SK-N-SH (cell line): ENCODE results near the gene ENKD1. TPM values are rescaled to one million over a fixed set of nuclear protein-coding genes. Genes with fewer than 3 reads are reported as not detected.

ENCODE experiments used
- CTCF ChIA-PET: fragments of 300-600, 350-600 bp; formaldehyde crosslinking; extraction: SDS; loops from one replicate; lab custom pipeline; 2021; lab: Yijun Ruan, JAX
- POLR2A ChIA-PET: fragments of 350-600 bp; sonication (Branson Sonifier 250); formaldehyde crosslinking; extraction: SDS; loops from one replicate; lab custom pipeline; 2020; ENCODE audit warnings: antibody characterized with exemption, inconsistent platforms; lab: Yijun Ruan, JAX
- DNase-seq: peaks from one replicate; pipeline ENCODE4 v3.0.0; 2012
- H2AFZ ChIP-seq: fragments of 200-600 bp; sonication (generic); 2 replicates; pipeline ENCODE4 v1.8.1; 2016; ENCODE audit warnings: antibody characterized with exemption, mild to moderate bottlenecking, low read depth
- H3F3A ChIP-seq: fragments of 200-600 bp; sonication (generic); replicated peaks from 2 replicates; pipeline ENCODE3; 2016; ENCODE audit warnings: antibody characterized with exemption, mild to moderate bottlenecking; ENCODE audit not compliant: insufficient read depth
- H3K27ac ChIP-seq, 2 experiments: fragments of 200-500 bp in 1 of 2; fragments of 200-600 bp in 1 of 2; sonication (Bioruptor generic) in 1 of 2; sonication (generic), shearing (Covaris generic) in 1 of 2; 2 replicates each; pipeline versions ENCODE4 v1.5.1 to v1.6.1; 2014 to 2016; ENCODE audit warnings: low read depth in 2 of 2, inconsistent platforms in 1 of 2, low read length in 1 of 2, mild to moderate bottlenecking in 1 of 2, mixed read lengths in 1 of 2
- H3K27me3 ChIP-seq: fragments of 200-600 bp; sonication (generic), shearing (Covaris generic); 2 replicates; pipeline ENCODE4 v1.6.1; 2016; ENCODE audit warnings: mixed run types; ENCODE audit not compliant: insufficient read depth
- H3K36me3 ChIP-seq, 2 experiments: fragments of 200-500 bp in 1 of 2; fragments of 200-600 bp in 1 of 2; sonication (Bioruptor generic) in 1 of 2; sonication (generic) in 1 of 2; replicated peaks in 1 of 2; 2 replicates each; pipeline versions ENCODE3 to v1.5.1; 2014 to 2016; ENCODE audit warnings: low read length in 1 of 2, mild to moderate bottlenecking in 1 of 2; ENCODE audit not compliant: insufficient read depth in 2 of 2, control insufficient read depth in 1 of 2
- H3K4me1 ChIP-seq, 2 experiments: fragments of 200-500 bp in 1 of 2; fragments of 200-600 bp in 1 of 2; sonication (Bioruptor generic) in 1 of 2; sonication (generic), shearing (Covaris generic) in 1 of 2; 2 replicates each; pipeline versions ENCODE4 v1.5.1 to v1.6.1; 2014 to 2016; ENCODE audit warnings: low read depth in 1 of 2, low read length in 1 of 2, mixed run types in 1 of 2; ENCODE audit not compliant: insufficient read depth in 2 of 2, control insufficient read depth in 1 of 2
- H3K4me2 ChIP-seq: fragments of 200-600 bp; sonication (generic), shearing (Covaris generic); 2 replicates; pipeline ENCODE4 v1.6.1; 2017; ENCODE audit warnings: mixed run types
- H3K4me3 ChIP-seq, 2 experiments: fragments of 200-500 bp in 1 of 2; fragments of 200-600 bp in 1 of 2; sonication (Bioruptor generic) in 1 of 2; sonication (generic), shearing (Covaris generic) in 1 of 2; 2 replicates each; pipeline versions ENCODE4 v1.5.1 to v1.8.1; 2014 to 2016; ENCODE audit warnings: low read depth in 2 of 2, inconsistent platforms in 1 of 2, low read length in 1 of 2, mild to moderate bottlenecking in 1 of 2, mixed read lengths in 1 of 2, moderate library complexity in 1 of 2
- H3K79me2 ChIP-seq: fragments of 200-600 bp; sonication (generic); 2 replicates; pipeline ENCODE4 v1.8.1; 2017; ENCODE audit warnings: mild to moderate bottlenecking; ENCODE audit not compliant: insufficient read depth
- H3K9ac ChIP-seq: fragments of 200-600 bp; sonication (generic); 2 replicates; pipeline ENCODE4 v1.6.1; 2017; ENCODE audit warnings: mixed run types
- H3K9me2 ChIP-seq: fragments of 200-600 bp; sonication (generic); 2 replicates; pipeline ENCODE4 v1.6.1; 2017; ENCODE audit warnings: mixed run types
- H3K9me3 ChIP-seq: fragments of 200-600 bp; sonication (generic); 2 replicates; pipeline ENCODE4 v1.6.1; 2017; ENCODE audit warnings: mixed run types, mild to moderate bottlenecking, moderate library complexity
- H4K20me1 ChIP-seq: fragments of 200-600 bp; sonication (generic); 2 replicates; pipeline ENCODE4 v1.6.1; 2017; ENCODE audit warnings: mild to moderate bottlenecking, mixed run types; ENCODE audit not compliant: insufficient read depth
- ELF1 ChIP-seq: IDR thresholded peaks from 2 replicates; pipeline ENCODE4 v1.4.0; 2012
- EP300 ChIP-seq, 2 experiments: IDR thresholded peaks; 2 replicates each; pipeline versions ENCODE4 v1.4.0 to v1.6.1; 2012; ENCODE audit warnings: borderline replicate concordance in 1 of 2, low read depth in 1 of 2, low read length in 1 of 2
- FOSL2 ChIP-seq: IDR thresholded peaks from 2 replicates; pipeline ENCODE4 v1.4.0; 2012; ENCODE audit warnings: low read depth, mild to moderate bottlenecking, moderate library complexity, borderline replicate concordance
- FOXM1 ChIP-seq: IDR thresholded peaks from 2 replicates; pipeline ENCODE4 v1.4.0; 2012; ENCODE audit warnings: low read depth, mild to moderate bottlenecking
- JUND ChIP-seq: IDR thresholded peaks from 2 replicates; pipeline ENCODE4 v1.4.0; 2012
- MEF2A ChIP-seq: IDR thresholded peaks from 2 replicates; pipeline ENCODE4 v1.4.0; 2012; ENCODE audit warnings: low read depth, borderline replicate concordance
- NFIC ChIP-seq: IDR thresholded peaks from 2 replicates; pipeline ENCODE4 v1.4.0; 2012; ENCODE audit warnings: borderline replicate concordance
- RAD21 ChIP-seq: IDR thresholded peaks from 2 replicates; pipeline ENCODE4 v1.6.1; 2012; ENCODE audit warnings: mild to moderate bottlenecking, low read length
- RCOR1 ChIP-seq: fragments of 150-350 bp; IDR thresholded peaks from 2 replicates; pipeline ENCODE4 v1.6.1; 2017; ENCODE audit warnings: antibody characterized with exemption, low read length
- SMC3 ChIP-seq: IDR thresholded peaks from 2 replicates; pipeline ENCODE4 v1.6.1; 2012; ENCODE audit warnings: low read depth, low read length, improper control_type of control experiment
- TAF1 ChIP-seq: IDR thresholded peaks from 2 replicates; pipeline ENCODE4 v1.6.1; 2012; ENCODE audit warnings: low read depth, mild to moderate bottlenecking, low read length, moderate library complexity, borderline replicate concordance
- WGBS: methylation state at CpG from one replicate; pipeline ENCODE4 v1.1.6; 2017; ENCODE audit warnings: low lambda C conversion rate; 5-methylcytosine and 5-hydroxymethylcytosine counted together
- polyA plus RNA-seq, 3 experiments: library from polyadenylated mRNA; depleted of rRNA; stranded (reverse); fragments of >200 nt; gene quantifications; 2 replicates each; pipeline ENCODE4 v1.2.3, GENCODE V29; 2012
- TF ChIP-seq, protein P1 (sequence below): IDR thresholded peaks from 2 replicates; pipeline ENCODE4 v1.6.1; 2012; ENCODE audit warnings: mild to moderate bottlenecking, low read depth, low read length, moderate library complexity
- TF ChIP-seq, protein P2 (sequence below): fragments of 150-350 bp; IDR thresholded peaks from 2 replicates; pipeline ENCODE4 v1.6.1; 2016; ENCODE audit warnings: mild to moderate bottlenecking, low read depth, low read length

The ENKD1 gene
- polyA plus RNA-seq, 1 of the 3 experiments (the other 2 are of a cell fraction) = 21.0 TPM

DNA sequence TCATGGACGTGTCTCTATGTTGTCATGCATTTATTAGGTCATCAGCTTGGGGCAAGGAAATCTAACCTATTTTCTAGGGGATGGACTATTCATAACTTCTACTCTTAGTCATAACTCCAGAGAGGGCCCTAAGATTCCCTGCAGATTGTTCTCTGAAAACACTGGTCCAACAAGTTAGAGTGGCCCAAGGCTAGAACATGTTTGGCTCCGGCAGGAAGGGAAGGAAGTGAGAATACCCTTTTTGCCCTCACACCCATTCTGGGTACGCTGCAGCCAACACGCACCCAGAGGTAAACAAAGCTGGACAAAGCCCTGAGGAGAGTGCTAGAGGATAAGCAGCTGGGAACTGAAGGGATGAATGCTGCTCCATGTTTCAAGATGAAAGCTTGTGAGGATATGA lies 10.0 kb upstream of the ENKD1 start (continued):
- TF ChIP-seq, protein P1, sequence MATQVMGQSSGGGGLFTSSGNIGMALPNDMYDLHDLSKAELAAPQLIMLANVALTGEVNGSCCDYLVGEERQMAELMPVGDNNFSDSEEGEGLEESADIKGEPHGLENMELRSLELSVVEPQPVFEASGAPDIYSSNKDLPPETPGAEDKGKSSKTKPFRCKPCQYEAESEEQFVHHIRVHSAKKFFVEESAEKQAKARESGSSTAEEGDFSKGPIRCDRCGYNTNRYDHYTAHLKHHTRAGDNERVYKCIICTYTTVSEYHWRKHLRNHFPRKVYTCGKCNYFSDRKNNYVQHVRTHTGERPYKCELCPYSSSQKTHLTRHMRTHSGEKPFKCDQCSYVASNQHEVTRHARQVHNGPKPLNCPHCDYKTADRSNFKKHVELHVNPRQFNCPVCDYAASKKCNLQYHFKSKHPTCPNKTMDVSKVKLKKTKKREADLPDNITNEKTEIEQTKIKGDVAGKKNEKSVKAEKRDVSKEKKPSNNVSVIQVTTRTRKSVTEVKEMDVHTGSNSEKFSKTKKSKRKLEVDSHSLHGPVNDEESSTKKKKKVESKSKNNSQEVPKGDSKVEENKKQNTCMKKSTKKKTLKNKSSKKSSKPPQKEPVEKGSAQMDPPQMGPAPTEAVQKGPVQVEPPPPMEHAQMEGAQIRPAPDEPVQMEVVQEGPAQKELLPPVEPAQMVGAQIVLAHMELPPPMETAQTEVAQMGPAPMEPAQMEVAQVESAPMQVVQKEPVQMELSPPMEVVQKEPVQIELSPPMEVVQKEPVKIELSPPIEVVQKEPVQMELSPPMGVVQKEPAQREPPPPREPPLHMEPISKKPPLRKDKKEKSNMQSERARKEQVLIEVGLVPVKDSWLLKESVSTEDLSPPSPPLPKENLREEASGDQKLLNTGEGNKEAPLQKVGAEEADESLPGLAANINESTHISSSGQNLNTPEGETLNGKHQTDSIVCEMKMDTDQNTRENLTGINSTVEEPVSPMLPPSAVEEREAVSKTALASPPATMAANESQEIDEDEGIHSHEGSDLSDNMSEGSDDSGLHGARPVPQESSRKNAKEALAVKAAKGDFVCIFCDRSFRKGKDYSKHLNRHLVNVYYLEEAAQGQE = no peak
- TF ChIP-seq, protein P2, sequence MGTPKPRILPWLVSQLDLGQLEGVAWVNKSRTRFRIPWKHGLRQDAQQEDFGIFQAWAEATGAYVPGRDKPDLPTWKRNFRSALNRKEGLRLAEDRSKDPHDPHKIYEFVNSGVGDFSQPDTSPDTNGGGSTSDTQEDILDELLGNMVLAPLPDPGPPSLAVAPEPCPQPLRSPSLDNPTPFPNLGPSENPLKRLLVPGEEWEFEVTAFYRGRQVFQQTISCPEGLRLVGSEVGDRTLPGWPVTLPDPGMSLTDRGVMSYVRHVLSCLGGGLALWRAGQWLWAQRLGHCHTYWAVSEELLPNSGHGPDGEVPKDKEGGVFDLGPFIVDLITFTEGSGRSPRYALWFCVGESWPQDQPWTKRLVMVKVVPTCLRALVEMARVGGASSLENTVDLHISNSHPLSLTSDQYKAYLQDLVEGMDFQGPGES = no peak
- no peak for TF ChIP-seq JUND
- TF ChIP-seq MEF2A = no peak

DNA sequence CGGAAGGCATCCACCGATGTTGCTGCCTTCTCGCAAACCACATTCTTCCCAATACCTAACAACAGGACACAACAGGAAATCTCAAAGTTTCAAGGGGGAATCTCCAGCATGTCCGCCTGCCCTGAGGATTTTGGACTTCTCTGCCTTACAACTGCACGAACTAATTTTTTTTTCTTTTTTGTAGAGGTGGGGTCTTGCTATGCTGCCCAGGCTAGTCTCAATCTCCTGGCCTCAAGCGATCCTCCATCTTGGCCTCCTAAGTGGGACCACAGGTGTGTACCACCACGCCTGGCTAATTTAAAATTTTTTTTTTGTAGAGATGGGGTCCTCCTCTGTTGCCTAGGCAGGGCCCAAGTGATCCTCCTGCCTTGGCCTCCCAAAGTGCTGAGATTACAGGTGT lies 9.4 kb upstream of the ENKD1 start:
- POLR2A ChIA-PET = interaction anchor here (0.5 kb wide), 1 partner anchor 262 kb away, joined by 3 read pairs; no protein-coding TSS in a partner anchor
- Histone ChIP-seq H3K27ac (no peak overlapping the region), H3F3A (no peaks in the 10 kb centered on the region), H3K9me3 (no peaks in the 10 kb centered on the region), H3K4me1 (peaks cover 15 to 26% of the 10 kb centered on the region in 2 experiments; a peak in 2 of 4 replicates), H3K4me2 (no peak overlapping the region), H3K36me3 (peaks cover 5 to 10% of the 10 kb centered on the region in 2 experiments), H3K79me2 (no peaks in the 10 kb centered on the region), H3K9me2 (no peaks in the 10 kb centered on the region), H3K4me3 (no peak overlapping the region), H3K27me3 (no peaks in the 10 kb centered on the region), H4K20me1 (no peaks in the 10 kb centered on the region), H2AFZ (no peak overlapping the region)
- CTCF ChIA-PET = interaction anchor here (1.3 kb wide), 1 partner anchor 155 kb away, joined by 6 read pairs; no protein-coding TSS in a partner anchor
- no peak for DNase-seq
- 96% methylated on average over 7 of the region's 7 CpGs for WGBS
- no peak for TF ChIP-seq TAF1
- TF ChIP-seq JUND = no peak
- no peak for TF ChIP-seq FOXM1
- no peak for TF ChIP-seq SMC3
- no peak for TF ChIP-seq RCOR1
- no peak for TF ChIP-seq ELF1
- no peak for TF ChIP-seq FOSL2
- TF ChIP-seq, protein P2 = no peak
- no peak for TF ChIP-seq EP300 (IDR thresholded peaks at IDR 0.05; ENCODE audit: borderline replicate concordance in 1 of 2, low read depth in 1 of 2, low read length in 1 of 2)
- TF ChIP-seq NFIC = no peak
- TF ChIP-seq RAD21 = no peak
- TF ChIP-seq, all 33 proteins: peak for 0
- H3K9ac ChIP-seq = no peak overlapping the region
